Body of pancreas (tissue), 4 donors: Measurements from ENCODE around the gene AREG.

Experiments used
- POLR2A ChIP-seq, 3 donors: fragments of 450-650 bp; IDR thresholded peaks; one replicate each; pipeline ENCODE4 v1.6.1; 2016; ENCODE audit warnings: antibody characterized with exemption in 3 of 3, mild to moderate bottlenecking in 2 of 3
- TF ChIP-seq, protein P1 (sequence below), 7 experiments: fragments of 450-650 bp in 4 of 7; fragments of 200-600 bp in 3 of 7; sonication (generic) in 3 of 7; IDR thresholded peaks; one replicate each; pipeline ENCODE4 v1.5.1; 2016 to 2019; ENCODE audit warnings: antibody characterized with exemption in 7 of 7

DNA sequence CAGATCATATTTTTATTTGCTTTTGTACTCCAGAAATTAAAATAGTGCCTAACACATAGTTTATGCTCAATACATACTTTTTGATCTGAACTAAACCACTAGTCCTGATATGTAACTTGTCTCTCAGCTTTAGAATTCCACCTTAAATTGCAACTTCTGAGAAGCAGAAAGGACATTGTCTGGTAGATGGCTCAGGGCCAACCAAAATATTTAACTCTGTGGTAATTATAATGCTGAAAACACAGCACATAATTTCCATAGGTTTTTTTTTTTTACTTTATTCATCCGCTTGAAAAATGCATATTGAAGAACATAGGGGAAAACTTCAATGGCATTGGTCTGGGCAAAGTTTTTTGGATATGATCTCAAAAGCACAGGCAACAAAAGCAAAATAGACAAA lies 59.3 kb downstream of the AREG start:
- TF ChIP-seq, protein P1, sequence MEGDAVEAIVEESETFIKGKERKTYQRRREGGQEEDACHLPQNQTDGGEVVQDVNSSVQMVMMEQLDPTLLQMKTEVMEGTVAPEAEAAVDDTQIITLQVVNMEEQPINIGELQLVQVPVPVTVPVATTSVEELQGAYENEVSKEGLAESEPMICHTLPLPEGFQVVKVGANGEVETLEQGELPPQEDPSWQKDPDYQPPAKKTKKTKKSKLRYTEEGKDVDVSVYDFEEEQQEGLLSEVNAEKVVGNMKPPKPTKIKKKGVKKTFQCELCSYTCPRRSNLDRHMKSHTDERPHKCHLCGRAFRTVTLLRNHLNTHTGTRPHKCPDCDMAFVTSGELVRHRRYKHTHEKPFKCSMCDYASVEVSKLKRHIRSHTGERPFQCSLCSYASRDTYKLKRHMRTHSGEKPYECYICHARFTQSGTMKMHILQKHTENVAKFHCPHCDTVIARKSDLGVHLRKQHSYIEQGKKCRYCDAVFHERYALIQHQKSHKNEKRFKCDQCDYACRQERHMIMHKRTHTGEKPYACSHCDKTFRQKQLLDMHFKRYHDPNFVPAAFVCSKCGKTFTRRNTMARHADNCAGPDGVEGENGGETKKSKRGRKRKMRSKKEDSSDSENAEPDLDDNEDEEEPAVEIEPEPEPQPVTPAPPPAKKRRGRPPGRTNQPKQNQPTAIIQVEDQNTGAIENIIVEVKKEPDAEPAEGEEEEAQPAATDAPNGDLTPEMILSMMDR (IDR thresholded peaks at IDR 0.05): no peak
- no peak for TF ChIP-seq POLR2A (IDR thresholded peaks at IDR 0.05)
